ENCODE data around the gene PFN3.
"Not testable (repeated sequence)": the region's sequence is repeated elsewhere in the genome, so short reads cannot be mapped to it uniquely, and the experiment has no call there.

PFN3 gene

DNA sequence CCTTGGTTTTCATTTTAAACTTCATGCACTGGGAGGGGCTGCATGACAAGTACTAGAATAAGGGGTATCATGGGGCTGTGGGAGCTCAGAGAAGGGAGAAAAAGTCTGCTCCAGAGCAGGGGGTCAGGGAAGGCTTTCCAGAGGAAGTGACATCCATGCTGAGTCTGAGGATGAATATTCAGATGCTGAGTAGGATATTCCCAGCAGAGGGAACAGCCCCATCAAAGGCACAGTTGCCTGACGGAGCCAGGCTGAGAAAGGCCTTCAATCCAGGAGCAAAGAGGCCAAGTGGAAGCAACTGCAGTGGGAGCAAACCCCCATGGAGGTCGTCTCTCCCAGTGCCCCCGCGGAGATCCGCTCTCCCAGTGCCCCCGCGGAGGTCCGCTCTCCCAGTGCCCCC lies 4.4 kb downstream of the PFN3 start:
- DNase-seq (ENCODE audit: low read depth in 2 of 2), result no peak

DNA sequence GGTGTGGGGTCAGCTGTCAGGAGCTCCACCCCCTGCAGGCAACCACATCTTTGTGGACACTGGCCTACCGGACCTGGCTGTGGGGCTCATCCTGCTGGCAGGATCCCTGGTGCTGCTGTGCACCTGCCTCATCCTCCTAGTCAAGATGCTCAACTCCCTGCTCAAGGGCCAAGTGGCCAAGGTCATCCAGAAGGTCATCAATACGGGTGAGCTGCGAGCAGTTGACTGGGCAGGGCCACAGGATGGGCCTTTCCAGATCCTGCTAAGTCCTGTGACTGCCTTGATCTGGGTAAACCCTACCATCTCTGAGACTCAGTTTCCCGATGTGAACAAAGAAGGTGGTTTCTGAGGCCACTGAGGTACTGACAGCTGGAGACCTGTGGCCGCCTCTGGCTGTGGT lies 6.5 kb downstream of the PFN3 start:
- DNase-seq (ENCODE audit: low read depth in 2 of 2), result no peak

DNA sequence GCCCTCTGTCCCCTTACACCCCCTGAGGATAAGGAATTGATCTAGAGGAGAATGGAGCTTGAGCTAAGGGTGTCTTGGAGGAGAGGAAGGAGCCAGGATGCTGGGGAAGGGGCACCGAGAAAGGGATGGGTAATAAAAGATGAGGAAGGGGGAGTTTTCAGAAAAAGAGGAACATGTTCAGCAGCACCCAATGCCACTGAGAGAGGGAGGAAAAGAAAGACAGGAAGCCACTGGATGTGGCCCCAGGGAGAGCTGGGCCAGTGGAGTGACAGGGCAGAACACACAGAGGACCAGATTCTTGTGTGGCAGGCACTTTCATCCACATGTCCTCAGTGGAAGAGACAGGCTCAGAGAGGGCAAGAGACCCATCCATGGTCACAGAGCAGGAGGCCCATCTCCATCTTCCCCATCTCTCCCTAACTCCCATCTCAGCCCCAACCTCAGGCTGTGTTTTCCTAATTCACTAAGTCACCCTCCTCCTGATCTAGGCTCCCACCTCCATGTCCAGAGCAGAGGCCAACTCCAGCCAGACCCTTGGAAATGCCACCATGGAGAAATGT lies 7.2 kb downstream of the PFN3 start:
- DNase-seq (ENCODE audit: low read depth in 2 of 2), result no peak

DNA sequence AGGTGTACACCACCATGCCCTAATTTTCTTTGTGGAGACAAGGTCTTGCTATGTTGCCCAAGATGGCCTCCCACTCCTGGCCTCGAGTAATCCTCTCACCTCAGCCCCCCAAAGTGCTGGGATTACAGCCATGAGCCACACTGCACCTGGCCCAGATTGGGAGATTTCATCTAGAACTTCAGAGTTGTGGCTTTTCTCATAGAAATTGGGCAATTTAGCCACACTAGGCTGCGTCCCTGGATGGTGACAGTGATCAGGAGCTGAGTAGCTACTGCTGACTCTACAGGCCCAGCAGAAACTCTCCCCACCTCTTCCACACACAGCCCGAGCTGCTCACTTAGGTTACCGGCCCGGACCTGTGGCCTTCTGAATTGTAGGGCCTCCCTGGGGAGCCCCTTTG lies 7.7 kb downstream of the PFN3 start:
- no peak for DNase-seq (ENCODE audit: low read depth in 2 of 2)

GRCh38 chr5:177390363-177391300 lies 9.8 kb downstream of the PFN3 start:
- DNase-seq (ENCODE audit: low read depth in 2 of 2), result peak; percentile 84 to 86

DNA sequence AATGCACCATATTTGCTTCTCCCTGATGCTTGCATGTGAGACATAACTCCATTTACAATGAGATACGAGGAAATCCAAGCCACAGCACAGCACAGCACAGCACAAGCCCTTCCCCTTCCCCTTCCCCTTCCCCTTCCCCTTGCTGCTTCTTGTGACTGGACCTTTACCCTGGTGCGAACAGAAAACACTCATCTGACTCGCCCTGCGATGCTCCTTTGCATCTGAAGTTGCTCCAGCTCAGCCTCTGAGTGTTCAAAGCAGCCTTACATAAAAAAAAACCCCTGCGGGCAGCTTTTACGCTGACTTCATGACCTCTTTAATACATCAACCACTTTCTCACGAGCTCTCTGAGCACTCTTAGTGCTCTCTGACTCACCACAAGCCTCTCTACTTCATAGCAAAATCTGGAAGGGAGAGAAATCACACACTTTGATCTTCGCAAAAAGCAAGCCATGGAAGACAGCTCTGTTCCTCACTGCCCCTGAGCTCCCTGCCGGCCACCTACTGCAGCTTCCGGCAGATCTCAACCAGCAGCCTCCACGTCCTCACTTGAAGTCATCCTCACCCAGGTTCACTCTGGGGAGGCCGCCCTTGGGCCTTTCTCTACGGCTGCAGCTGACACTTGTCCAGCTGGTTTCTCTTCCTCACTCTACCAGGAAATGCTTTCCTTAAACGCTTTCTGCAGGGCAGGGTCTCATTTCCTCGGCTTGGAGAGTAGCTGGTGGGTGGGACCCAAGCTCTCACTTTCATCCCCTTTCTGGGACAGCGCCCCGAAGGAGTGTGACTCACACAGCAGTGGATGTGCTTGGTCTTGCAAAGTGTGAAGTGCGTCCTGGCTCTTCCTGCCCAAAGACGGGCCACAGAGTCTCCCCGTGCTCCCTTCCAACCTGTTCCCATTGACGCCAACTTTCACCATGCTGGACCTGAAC lies 11.0 kb downstream of the PFN3 start:
- DNase-seq (ENCODE audit: low read depth in 2 of 2), result peak in 1 of 2 donors; percentile 42

DNA sequence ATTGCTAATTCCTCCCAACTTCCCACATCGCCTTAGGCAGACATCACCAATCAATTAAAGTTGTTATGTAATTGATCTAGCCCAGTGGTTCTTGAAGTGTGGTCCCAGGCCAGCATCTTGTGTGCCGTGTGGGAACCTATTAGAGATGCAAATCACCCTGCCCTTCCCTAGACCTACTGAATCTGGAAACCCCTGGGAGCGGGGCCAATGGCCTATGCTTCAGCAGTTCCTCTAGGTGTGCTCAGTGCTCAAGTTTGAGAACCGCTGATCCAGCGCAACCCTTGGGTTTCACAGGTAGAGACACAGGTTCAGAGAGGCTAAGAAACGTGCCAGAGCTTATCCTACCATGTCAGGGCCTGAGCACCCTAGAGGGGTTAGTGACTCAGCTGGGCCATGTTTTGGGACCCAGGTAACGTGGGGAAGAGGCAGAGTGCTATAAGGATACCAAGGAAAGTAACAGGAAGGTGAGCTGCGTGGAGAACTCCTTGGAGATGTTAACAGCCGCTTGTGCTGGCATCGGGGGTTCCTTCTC lies 11.9 kb downstream of the PFN3 start:
- DNase-seq (ENCODE audit: low read depth in 2 of 2), result no peak

DNA sequence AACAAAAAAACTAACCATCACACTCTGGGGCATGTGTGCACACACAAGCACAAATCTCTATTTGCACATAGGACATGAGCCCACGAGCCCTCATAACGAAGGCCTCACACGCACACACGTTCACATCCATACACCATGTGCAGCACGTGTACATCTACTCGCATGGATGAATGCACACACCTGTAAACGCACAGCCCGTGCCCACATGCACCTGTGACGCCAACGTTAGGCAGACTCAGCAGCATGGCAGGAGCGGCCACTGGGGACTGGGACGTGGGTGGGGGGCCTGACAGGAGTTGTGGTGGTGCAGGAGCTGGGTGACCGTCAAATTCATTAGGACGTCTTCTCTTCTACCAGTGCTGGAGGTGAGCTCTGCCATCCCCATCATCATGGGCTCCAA lies 13.1 kb downstream of the PFN3 start:
- DNase-seq (ENCODE audit: low read depth in 2 of 2), result no peak

DNA sequence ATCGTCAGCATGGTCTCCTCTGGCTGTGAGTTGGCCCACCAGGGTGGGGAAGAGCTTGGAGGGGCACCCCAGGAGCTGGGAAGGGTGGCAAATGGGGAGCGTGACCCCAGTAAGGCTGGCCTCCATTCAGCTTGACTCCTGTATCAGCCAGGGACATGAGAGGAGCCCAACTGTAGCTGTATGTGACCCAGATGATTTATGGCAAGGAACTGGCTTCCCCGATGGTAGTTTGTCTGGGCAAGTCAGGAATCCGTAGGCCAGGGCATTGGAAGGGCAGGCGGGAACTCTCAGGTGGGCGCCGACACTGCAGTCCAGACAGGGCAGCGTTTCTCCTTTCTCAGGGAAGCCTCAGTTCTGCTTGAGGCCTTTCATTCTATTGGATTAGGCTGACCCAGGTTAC lies 13.9 kb downstream of the PFN3 start:
- DNase-seq (ENCODE audit: low read depth in 2 of 2), result no peak

DNA sequence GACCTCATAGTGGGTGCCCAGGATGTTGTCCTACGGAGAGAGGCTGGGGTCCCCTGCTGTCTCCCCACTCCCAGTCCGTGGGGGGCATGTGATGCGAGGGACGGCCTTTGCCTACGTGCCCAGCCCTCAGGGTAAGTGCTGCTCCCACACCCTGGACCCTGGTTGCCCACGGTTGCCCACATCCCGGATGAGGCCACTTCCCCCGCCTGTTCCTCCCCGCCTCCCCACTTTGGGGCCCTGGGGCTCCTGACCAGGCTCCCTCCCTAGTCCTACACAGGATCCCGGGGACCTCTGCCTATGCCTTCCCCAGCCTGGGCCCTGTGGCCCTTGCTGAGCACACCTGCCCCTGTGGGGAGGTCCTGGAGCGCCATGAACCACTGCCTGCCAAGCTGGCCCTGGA lies 14.7 kb downstream of the PFN3 start:
- DNase-seq (ENCODE audit: low read depth in 2 of 2), result no peak

DNA sequence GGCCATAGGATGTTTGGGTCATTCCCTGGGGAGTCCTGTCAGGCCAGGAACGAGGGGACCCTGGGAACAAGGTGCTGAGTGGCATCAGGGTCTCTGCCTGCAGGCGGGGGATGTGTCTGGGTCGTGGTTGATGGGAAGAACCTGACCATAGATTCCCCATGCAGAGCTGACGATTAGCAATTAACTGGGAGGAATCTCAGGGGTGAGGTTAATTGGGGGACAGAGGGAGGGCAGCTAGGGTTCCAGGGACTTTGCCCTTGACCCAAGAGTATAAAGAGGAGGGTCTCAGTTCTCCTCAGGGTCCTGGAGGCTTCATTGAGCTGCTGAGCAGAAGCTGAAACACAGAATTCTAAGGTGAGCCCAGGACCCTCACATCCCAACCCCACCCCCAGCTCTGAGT lies 16.3 kb downstream of the PFN3 start, which contains the start of gene SLC34A1:
Gene SLC34A1 (plus strand): TSS at position 301 of the 400 bp plus-strand sequence. CDS start 1,308 bp downstream, outside the sequence.
- DNase-seq (ENCODE audit: low read depth in 2 of 2), result no peak

DNA sequence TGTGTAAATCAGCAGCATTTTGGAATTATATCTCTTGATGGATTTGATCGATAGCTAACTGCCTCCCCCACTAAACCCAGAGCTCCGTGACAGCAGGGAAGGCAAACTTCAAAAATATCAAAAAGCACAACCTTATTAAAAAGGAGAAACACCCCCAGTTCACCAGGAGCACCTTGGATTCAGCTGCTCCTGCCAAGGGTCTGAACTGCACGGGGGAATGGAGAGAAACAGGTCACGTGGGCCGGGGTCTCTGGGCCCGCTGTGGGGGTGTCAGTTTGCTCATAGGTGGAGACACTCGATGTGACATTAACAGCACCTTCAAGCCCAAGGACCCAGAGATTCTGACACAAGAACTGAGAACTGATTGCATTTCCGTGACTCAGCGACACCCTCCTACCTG lies 17.3 kb downstream of the PFN3 start:
- no peak for DNase-seq (ENCODE audit: low read depth in 2 of 2)

DNA sequence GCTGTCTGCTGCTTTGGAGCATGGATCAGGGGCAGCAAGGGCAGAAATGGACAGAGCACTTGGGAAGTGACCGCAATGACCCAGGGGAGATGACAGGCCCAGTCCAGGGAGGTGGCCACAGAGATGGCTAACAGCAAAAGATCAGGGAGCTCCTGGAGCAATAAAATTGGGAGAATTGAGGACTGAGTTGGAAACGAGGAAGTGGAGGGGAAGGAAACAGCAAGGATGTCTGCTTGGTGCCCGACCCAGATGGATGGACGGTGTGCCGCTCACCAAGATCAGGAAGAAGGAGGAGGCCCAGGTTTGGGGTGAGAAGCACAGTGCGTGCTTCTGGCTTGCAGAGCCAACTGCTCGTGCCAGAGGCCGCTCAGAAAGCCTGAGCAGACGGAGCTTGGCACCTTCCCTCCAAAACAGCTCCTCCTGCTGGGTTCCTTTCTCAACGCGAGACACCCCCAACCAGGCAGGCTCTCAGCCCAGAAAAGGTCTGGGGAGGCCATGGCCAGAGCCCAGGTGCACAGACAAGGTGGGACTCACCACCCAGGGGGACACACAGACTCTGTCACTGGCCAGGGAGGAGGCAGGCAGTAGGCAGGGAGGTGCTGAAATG lies 17.9 kb downstream of the PFN3 start:
- no peak for DNase-seq (ENCODE audit: low read depth in 2 of 2)

GRCh38 chr5:177380805-177381126 lies 19.7 kb downstream of the PFN3 start:
- DNase-seq (ENCODE audit: low read depth in 2 of 2), result no peak

DNA sequence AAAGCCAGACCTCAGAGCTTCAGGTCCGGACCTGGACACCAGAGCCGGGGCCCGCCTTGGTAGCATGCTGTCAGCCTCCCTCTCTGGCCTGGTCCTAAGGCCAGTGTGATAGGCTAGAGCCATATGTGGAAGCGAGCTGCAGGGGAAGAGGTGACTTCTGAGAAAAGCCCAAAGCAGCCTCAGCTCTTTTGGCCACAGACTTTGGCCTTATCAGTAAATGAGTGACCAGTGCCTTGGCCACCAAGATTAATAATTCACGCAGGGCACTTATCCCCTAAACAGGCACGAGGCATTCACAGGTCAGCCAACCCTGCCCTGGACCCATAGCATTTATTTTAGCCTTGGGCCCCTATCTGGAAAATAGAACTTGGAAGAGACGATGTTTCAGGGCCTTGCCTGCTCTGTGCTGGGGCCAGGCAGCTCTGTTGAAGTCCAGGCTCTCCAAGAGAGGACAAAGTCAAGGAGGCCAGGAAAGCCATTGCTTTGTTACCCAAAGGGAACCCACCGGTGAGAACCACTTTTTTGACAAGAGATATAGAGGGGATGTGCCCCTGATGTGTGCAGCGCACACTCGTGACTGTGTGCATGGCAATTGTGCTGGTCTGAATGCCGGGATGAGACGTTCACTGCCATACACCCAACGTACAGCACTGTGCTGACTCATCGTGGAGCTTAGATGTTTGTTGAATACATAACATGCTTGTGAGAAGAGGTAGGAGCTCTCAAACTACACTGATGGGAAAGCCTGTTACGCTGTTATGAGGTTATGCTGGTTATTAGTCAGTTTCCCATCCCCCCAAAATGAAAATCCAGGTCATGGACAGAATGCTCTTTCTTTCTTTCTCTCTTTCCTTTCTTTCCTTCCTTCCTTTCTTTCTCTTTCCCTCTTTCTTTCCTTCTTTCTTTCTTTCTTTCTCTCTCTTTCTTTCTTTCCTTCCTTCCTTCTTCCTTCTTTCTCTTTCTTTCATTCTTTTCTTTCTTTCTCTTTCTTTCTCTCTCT lies 21.3 kb downstream of the PFN3 start:
- DNase-seq (ENCODE audit: low read depth in 2 of 2), result no peak

DNA sequence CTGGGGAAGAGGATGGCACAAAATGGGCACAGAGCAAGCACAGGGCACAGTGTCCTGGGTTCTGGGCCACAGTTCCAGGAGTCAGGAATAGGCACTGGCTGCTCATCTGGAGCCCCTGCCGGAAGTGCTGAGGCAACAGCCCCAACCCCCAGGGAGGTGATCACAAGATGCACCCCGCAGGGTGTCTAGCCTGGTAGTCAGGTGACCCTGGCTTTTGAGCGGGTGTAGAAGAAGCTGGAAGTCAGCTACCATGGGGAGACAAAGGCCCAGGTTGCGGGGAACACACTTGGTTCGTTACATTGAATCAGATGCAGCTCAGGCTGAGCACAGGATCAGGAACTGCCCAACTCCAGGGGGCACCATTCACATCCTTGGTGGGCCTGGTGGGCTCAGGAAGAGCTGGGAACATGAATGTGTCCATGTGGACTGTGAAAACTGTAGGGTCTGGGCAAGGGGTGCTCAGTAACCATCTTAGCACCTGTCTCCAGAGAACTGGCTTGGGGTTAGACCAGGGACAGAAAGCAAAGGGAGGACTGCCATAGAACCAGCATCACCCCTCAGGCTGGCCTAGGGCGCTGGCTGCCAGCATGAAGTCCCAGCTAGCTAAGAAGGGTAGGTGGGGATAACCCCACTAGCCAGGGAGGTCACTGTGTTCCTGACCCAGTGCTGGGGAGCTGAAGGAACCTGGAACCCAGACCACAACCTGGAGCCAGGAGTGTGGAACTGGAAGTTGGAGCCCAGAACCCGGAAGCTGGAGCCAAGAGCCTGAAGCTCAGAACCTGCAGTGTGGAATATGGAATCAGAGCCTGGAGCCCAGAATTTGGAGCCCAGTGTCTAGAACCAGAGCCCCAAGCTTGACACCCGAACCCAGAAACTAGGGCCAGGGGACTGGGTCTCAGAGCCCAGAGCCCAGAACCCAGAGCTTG lies 22.3 kb downstream of the PFN3 start:
- DNase-seq (ENCODE audit: low read depth in 2 of 2), result no peak

GRCh38 chr5:177376107-177376506 lies 24.4 kb downstream of the PFN3 start:
- no peak for DNase-seq (ENCODE audit: low read depth in 2 of 2)

DNA sequence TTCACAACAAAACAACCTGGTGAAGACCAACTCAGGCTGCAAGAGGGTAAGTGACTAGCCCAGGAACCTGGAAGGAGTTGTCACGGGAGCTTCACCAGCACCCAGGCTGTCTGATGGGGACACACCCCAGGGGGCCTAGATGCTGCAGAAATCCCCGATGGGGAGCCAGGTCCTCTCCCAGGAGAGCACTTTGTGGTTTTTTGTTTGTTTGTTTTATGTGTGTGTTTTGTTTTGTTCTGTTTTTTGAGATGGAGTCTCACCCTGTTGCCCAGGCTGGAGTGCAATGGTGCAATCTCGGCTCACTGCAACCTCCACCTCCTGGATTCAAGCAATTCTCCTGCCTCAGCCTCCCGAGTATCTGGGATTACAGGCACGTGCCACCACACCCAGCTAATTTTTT lies 24.9 kb downstream of the PFN3 start:
- not testable (repeated sequence) for DNase-seq (ENCODE audit: low read depth in 2 of 2)

DNA sequence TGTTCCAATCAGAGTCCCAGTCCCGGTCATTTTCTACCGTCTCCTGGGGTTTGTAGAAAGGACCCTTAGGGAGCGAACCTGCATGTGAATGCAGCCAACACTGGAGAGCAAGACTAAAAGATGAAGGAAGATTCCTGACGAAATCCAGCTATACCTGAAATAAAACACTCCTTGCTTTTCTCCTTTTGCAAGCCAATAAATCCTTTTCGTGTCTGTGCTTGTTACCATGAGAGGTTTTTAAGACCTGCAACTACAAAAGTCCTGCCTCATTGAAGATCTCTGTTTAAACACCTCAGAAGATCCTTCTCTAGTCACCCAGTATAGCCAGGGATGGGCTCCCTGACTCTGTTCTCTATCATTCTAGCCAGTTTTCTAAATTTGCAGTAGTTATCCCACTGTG lies 26.2 kb downstream of the PFN3 start:
- no peak for DNase-seq (ENCODE audit: low read depth in 2 of 2)

All from activated CD4-positive, alpha-beta T cell treated with anti-CD3 and anti-CD28 coated beads for 24 hours (primary cell).